ENCODE results near the gene CEPT1.

DNA sequence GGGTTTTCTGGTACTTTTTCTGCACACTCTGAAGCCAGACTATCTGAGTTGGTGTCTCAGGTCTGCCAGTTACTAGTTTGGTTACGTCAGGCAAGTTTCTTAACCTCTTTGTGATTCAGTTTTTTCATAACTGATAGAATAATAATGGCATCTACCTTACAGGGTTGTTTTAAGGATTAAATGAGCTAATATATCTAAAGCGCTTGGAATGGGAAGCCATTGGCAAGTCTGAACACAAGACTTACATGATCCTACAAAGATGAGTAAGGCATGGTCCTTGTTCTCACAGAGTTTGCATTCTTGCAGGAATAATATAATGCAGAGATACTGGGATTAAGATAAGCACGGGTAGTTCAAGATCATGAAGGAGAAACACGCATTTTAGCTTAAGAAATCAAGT, 69.6 kb downstream of the CEPT1 start:
- TF ChIP-seq, protein P1, sequence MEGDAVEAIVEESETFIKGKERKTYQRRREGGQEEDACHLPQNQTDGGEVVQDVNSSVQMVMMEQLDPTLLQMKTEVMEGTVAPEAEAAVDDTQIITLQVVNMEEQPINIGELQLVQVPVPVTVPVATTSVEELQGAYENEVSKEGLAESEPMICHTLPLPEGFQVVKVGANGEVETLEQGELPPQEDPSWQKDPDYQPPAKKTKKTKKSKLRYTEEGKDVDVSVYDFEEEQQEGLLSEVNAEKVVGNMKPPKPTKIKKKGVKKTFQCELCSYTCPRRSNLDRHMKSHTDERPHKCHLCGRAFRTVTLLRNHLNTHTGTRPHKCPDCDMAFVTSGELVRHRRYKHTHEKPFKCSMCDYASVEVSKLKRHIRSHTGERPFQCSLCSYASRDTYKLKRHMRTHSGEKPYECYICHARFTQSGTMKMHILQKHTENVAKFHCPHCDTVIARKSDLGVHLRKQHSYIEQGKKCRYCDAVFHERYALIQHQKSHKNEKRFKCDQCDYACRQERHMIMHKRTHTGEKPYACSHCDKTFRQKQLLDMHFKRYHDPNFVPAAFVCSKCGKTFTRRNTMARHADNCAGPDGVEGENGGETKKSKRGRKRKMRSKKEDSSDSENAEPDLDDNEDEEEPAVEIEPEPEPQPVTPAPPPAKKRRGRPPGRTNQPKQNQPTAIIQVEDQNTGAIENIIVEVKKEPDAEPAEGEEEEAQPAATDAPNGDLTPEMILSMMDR (IDR thresholded peaks at IDR 0.05) = no peak
- TF ChIP-seq POLR2A (IDR thresholded peaks at IDR 0.05) = no peak

All from body of pancreas (tissue), 4 donors.